NCI-H2029 treated with DMSO at 0.1 percent for 48 hours (cell line): ENCODE results near the gene KAT2A.

ENCODE experiments used
- DNase-seq: peaks from one replicate; lab custom pipeline; 2025; lab: John Stamatoyannopoulos, UW

Gene KAT2A

GRCh38 chr17:42135664-42136653 is 14.8 kb upstream of the KAT2A start:
- DNase-seq, result peak; percentile 79

DNA sequence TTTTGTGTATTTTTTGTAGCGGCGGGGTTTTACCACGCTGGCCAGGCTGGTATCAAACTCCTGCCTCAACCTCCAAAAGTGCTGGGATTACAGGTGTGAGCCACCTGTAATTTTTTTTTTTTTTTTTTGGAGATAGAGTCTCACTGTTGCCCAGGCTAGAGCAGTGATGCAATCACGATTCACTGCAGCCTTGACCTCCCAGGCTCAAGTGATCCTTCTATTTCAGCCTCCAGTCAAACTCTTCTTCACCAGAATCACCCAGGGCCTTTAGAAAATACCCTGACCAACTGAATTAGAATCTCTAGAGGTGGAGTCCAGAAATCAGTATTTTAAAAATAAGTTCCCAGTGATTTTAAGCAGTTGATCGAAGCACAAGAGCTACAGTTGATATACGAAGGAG is 14.0 kb upstream of the KAT2A start:
- no peak for DNase-seq

- DNase-seq, result peak; percentile 81
Observed at GRCh38 chr17:42133461-42134041, 12.4 kb upstream of the KAT2A start.

DNA sequence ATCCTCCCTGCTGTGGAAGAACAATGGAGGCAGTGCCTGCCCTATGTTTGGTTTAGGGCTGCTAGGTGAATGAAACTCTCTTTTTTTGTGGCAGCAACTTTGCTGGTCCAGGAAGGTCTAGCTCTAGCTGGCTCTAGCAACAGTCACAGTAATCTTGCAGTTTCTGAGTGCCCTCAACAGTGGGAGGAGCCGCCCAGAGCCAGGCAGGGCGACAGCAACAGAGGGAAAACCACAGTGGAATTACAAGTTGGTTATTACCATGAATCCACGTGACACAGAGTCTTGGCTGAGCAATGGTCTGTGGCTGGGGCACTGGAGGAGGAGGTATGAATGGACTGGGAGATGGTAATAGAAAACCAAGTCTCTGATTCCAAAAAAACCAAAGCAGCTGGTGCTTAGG is 11.8 kb upstream of the KAT2A start:
- DNase-seq, result peak; percentile 75

- DNase-seq, result no peak
Observed at GRCh38 chr17:42131981-42132432, 10.8 kb upstream of the KAT2A start.

DNA sequence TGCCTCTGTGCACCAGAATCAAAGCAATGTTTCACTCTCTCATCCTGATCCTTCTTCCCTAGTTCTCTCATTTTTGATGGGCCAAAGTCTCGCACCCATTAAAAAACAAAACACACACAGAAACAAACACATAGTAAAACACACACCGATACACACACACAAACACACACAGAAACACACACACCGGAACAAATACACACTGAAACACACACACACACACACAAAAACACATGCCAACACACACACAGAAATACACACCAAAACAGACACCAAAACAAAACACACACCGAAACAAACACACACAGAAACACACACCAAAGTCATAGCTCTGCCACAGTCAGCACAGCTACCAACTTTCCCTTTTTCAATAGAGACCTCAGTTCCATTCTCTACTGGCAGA is 10.1 kb upstream of the KAT2A start:
- no peak for DNase-seq

DNA sequence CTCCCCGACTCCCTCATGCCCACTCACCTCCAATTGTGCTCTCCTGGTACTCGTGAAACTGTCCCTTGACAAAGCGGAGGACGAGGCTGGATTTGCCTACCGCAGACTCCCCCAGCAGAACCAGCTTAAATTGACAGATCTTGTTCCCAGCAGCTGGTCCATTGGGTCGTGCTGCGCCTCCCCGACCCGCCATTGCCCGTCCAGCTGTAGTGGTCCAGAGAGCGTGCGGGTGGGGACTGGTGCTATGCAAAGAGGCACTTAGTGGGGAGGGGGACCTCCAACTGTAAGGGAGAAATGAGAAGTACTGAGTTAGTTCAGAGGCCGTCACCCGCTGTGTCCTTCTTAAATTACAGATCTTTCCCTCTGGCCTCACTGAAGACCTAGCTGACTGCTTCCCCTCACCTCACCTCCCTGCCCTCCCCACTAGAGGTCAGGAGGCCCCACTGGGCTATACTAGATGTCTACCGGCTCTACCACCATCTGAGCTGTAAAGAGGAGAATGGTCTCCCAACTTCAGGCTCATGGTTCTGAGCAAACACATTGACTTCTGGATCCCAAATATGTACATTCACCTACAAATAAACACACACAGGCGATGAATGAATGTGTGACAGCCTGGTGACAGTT is 9.3 kb upstream of the KAT2A start:
- DNase-seq, result no peak

DNA sequence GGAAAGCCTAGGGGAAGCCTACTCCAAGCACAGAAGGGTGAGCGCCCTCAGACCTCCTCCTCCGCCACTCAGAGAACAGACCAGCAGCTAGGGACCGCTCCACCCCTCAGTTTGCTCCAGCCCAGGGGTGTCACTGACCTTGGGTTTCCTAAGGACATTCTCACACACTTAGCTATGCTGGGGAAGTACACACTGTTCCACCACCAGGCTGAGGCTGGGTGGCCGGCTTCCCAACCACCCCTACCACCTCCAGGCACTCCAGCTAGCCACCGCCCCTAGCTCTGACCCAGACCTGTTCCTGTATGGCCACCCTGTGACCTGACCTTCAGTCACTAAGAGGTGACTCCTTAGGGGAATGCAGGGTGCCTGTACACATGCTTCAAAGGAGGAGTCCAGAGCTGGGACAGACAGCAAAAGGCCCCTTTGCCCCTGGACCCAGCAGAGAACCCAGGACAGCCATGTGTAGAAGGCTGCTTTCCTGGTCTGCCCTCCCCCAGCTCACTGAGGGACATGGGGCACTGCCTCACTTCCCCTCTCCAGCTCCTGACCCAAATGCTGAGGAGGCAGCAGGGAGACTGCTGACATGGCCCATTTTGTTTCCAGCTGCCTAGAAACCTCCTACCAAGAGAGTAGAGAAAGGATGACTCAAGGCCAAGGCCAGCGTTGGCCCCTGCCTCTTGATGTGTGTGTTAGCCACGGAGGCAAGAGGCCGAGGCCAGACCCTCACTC is 8.1 kb upstream of the KAT2A start:
- no peak for DNase-seq

DNA sequence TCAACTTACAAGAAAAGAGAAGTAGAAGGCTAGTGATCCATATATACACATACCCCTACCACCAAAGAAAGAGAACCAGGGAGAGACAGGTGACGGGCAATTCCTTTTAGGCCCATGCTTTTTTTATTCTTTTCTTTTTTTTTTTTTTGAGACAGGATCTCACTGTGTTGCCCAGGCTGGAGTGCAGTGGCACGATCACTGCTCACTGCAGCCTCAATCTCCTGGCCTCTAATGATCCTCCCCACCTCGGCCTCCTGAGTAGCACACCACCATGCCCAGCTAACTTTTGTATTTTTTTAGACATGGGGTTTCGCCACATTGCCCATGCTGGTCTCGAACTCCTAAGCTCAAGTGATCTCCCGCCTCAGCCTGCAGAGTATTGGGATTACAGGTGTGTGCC is 6.2 kb upstream of the KAT2A start:
- no peak for DNase-seq

DNA sequence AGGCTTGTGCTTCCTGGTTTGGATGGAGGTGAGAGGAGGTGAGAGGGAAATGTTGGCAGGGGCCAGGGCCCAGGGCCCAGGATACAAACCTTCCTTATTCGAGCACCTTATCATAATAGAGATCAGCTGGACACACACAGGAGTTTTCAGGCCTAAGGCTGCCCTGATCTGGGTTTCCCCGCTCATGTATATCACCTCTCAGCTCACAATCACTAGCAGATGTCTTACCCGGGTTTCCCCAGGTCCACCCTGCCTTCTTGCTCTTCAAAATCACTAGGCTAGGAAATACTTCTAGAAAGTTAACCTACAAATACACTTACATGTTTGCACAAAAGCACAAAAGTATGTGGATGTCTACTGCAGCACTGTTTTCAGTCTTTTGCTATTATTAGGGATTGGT is 5.7 kb upstream of the KAT2A start:
- no peak for DNase-seq

DNA sequence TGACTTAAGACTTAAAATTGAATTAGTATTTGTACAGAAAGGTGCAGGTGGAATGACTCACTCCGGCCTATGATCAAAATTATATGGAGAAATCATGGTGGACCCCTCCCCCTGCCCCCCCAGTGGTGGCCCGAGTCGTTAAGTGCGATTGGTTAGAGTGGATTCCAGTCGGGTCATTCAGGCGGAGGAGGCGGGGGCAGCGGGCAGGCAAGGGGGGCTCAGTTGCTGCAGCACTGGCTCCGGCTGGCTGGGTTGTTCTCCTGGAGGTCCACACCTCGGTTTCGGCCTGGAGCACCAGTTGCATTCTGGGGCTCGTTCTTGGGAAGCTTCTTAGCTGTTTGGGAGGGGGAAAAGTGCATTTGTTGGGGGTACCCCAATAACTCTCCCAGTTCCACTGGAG is 4.4 kb upstream of the KAT2A start:
- no peak for DNase-seq

- no peak for DNase-seq
Observed at GRCh38 chr17:42124256-42124655, 3.1 kb upstream of the KAT2A start.

- no peak for DNase-seq
Observed at GRCh38 chr17:42122371-42123303, 1.5 kb upstream of the KAT2A start, which contains the start of gene HSPB9. TSS of gene HSPB9 (plus strand) at chr17:42122804. CDS start at chr17:42122851, 47 bp downstream.

- no peak for DNase-seq
Observed at GRCh38 chr17:42120161-42120769, 902 bp downstream of the KAT2A start.

DNA sequence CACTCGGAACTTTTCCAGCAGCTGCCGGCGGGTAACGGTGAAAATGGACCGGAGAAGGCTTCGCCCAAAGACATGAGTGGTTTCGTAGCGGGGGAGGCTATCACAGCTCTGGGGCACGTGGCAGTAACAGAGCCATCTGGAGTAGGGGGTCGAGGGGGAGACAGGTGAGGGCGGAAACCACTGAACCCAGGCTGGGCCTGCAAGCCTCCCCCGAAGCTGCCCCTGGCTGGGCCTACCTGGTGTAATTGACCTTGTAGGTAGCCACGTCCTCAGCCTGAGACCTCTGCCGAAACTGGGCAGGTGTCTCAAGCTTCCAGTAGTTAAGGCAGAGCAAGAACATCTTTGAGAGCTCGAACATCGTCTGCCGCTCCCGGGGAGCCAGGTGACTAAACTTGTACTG is 1.9 kb downstream of the KAT2A start:
- no peak for DNase-seq

GRCh38 chr17:42118545-42118944 is 2.6 kb downstream of the KAT2A start:
- no peak for DNase-seq

DNA sequence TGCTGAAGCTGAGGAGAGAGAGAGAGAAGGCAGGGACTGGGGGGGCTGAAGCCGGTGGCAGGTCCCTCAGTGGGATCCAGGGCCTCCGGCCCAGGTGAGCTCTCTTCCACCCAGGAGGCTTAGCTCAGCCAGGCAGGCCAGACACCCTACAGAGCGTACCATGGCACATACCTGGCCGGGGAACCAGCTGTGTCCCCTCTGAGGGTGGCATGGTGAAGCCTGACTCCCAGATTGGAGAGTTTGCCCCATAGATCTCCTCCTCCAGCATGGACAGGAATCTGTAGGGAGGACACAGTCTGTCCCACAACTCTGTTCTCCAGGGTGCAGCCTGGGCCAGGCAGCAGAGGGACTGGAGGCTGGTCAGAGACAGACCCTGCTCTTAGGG is 3.0 kb downstream of the KAT2A start:
- DNase-seq, result no peak

DNA sequence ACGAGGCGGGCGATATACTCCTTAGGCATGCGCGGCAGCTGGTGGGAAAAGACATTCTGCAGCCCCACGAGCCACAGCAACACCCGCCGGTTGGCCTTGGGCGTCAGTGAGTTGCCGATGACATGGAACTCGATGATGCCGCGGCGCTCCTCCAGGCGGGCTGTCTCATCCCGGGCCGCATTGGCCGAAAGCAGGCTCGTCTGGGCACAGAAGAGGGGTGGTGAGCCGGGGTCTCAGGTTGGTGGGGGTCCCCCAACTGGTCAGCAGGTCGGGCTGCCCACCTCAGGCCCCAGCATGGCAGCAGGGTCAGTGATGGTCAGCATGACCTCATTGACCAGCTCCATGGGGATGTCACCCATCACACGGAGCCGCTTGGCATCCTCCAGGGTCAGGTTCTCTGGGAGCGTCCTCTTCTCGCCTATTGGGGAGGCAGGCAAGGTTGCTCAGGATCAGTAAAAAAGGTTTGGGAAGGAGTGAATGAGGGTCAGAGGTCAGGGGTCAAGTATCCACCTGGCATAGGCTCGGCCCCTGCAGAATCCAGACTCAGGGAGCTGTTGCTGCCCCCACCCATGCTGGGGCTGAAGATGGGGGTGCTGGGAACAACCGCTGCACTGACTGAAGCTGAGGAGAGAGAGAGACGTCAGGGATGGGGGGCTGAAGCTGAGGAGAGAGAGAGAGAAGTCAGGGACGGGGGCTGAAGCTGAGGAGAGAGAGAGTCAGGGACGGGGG is 3.6 kb downstream of the KAT2A start:
- no peak for DNase-seq

DNA sequence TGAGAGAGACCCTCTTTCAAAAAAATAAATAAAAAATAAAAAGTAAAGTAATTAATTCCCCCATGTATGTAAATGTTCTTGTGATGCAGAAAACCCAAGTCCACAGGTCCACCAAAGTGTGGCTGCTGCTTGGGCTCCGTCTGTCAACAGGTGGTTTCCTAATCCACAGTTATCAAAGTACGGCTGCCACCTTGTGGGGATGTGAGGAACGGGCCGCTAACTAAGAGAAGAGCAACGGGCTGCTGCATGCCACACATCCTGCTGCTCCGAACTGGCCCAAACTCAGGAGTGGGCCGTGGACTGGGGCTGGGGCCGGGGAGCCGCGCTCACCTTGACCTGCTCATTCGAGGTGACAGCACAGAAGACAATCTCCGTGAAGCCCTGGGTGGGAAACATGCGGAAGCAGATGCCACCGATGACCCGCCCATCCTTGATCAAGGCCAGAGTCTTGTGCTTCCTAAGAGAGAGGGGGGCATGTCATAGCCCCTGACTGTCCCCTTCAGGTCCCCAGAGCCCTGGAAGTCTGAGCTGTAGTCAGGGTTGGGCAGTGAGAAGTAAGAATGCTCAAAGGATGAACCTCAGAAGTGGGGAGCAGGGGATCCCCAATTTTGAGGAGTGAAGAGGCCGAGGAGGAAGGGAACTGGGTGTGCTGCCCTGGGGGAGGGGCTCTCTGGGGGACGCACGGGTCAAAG is 4.3 kb downstream of the KAT2A start:
- DNase-seq, result peak; percentile 59
